A673 (cell line): ENCODE data around the gene SEPTIN10. TPM values are rescaled to one million over a fixed set of nuclear protein-coding genes. Genes with fewer than 3 reads are reported as not detected.

Source experiments
- BruUV-seq: library from RNA; stranded (reverse); fragments of 400-500 nt; replicated peaks from 2 replicates; lab custom pipeline; 2021; lab: Mats Ljungman, UMichigan
- CTCF ChIA-PET: fragments of 300-600 bp; sonication (Branson Sonifier 250); formaldehyde crosslinking; loops from one replicate; lab custom pipeline; 2022; ENCODE audit warnings: antibody characterized with exemption; lab: Charles Lee
- POLR2A ChIA-PET: fragments of 300-600 bp; sonication (Branson Sonifier 250); formaldehyde crosslinking; loops from one replicate; lab custom pipeline; 2022; ENCODE audit warnings: antibody characterized with exemption; ENCODE audit not compliant: low non-redundant PET; lab: Charles Lee
- DNase-seq: peaks from one replicate; pipeline ENCODE4 v3.0.0-alpha.2; 2015; ENCODE audit warnings: low spot score
- H3K27ac ChIP-seq: fragments of 200-600 bp; sonication (generic); 2 replicates; pipeline ENCODE4 v1.5.1; 2016; ENCODE audit warnings: mixed run types, low read depth, mild to moderate bottlenecking, mixed read lengths, antibody characterized with exemption, low read length; ENCODE audit not compliant: poor library complexity, severe bottlenecking
- H3K27me3 ChIP-seq: fragments of 200-600 bp; sonication (generic); replicated peaks from 2 replicates; pipeline ENCODE4 v1.6.1; 2017; ENCODE audit warnings: mixed run types, low read depth, mild to moderate bottlenecking, mixed read lengths, antibody characterized with exemption, low read length; ENCODE audit not compliant: insufficient read depth, poor library complexity
- H3K36me3 ChIP-seq: fragments of 200-600 bp; sonication (generic); 2 replicates; pipeline ENCODE4 v1.6.1; 2016; ENCODE audit warnings: mixed run types, mild to moderate bottlenecking, mixed read lengths, antibody characterized with exemption, low read length; ENCODE audit not compliant: insufficient read depth, poor library complexity, severe bottlenecking
- H3K4me1 ChIP-seq: fragments of 200-600 bp; sonication (generic); 2 replicates; pipeline ENCODE4 v1.6.1; 2017; ENCODE audit warnings: mixed run types, mild to moderate bottlenecking, mixed read lengths, antibody characterized with exemption, low read length; ENCODE audit not compliant: insufficient read depth, poor library complexity, severe bottlenecking
- H3K4me3 ChIP-seq: fragments of 200-600 bp; sonication (generic); 2 replicates; pipeline ENCODE4 v1.5.1; 2016; ENCODE audit warnings: low read depth, mixed run types, mild to moderate bottlenecking, mixed read lengths, low read length; ENCODE audit not compliant: poor library complexity, severe bottlenecking
- H3K9me3 ChIP-seq: fragments of 200-600 bp; sonication (generic); 2 replicates; pipeline ENCODE4 v1.6.1; 2016; ENCODE audit warnings: mixed run types, low read depth, mild to moderate bottlenecking, mixed read lengths, antibody characterized with exemption, low read length; ENCODE audit not compliant: poor library complexity, severe bottlenecking
- CTCF ChIP-seq: fragments of 300-800, 200-600 bp; sonication (generic); conservative IDR thresholded peaks from 2 replicates; pipeline ENCODE4 v1.5.1; 2017; ENCODE audit warnings: low read depth, mild to moderate bottlenecking, antibody characterized with exemption, low read length, moderate library complexity, mixed read lengths
- EZH2 ChIP-seq: fragments of 200-600 bp; sonication (generic); IDR thresholded peaks from 2 replicates; pipeline ENCODE4 v1.6.1; 2017; ENCODE audit warnings: borderline replicate concordance, low read depth, mild to moderate bottlenecking, mixed read lengths, antibody characterized with exemption, low read length; ENCODE audit not compliant: poor library complexity, severe bottlenecking
- intact Hi-C: fragments of 100-400 bp; cut with micrococcal nuclease; formaldehyde crosslinking; loops from one replicate; pipeline ENCODE4 v1.10.0; 2022; ENCODE audit not compliant: unreplicated experiment
- total RNA-seq: library from RNA; stranded (reverse); gene quantifications from 2 replicates; pipeline ENCODE4 v1.2.3, GENCODE V29; 2021

SEPTIN10 gene
- total RNA-seq, 1 experiment from 2014 or later = 118 TPM

- Histone ChIP-seq H3K4me1 (peaks cover 11% of the 10 kb centered on the region), H3K9me3 (no peaks in the 10 kb centered on the region), H3K27me3 (no peaks in the 10 kb centered on the region), H3K27ac (no peak overlapping the region), H3K36me3 (peaks cover 5% of the 10 kb centered on the region), H3K4me3 (no peak overlapping the region)
- no TSS peak for BruUV-seq
- TF ChIP-seq EZH2 (no peak), CTCF (no peak)
- ChIA-PET CTCF (no interaction called here), POLR2A (no interaction called here)
- DNase-seq = no peak
- intact Hi-C loops = no loop called here
Observed at GRCh38 chr2:109595644-109596043, 18.1 kb downstream of the SEPTIN10 start.

GRCh38 chr2:109594246-109594885, 19.4 kb downstream of the SEPTIN10 start:
- ChIA-PET CTCF (no interaction called here), POLR2A (no interaction called here)
- no peak overlapping the region for H3K4me3 ChIP-seq
- no peak for TF ChIP-seq CTCF
- no peak for TF ChIP-seq EZH2
- peaks cover 8% of the 10 kb centered on the region for H3K36me3 ChIP-seq
- no peak for DNase-seq
- no peaks in the 10 kb centered on the region for H3K9me3 ChIP-seq
- H3K27ac ChIP-seq = no peak overlapping the region
- intact Hi-C loops = no loop called here
- peaks cover 9% of the 10 kb centered on the region for H3K4me1 ChIP-seq
- H3K27me3 ChIP-seq = no peaks in the 10 kb centered on the region
- BruUV-seq = no TSS peak

GRCh38 chr2:109592905-109593304, 20.9 kb downstream of the SEPTIN10 start:
- intact Hi-C loops = no loop called here
- Histone ChIP-seq H3K27ac (no peak overlapping the region), H3K9me3 (no peaks in the 10 kb centered on the region), H3K4me1 (peaks cover 9% of the 10 kb centered on the region), H3K4me3 (no peak overlapping the region), H3K36me3 (peaks cover 8% of the 10 kb centered on the region), H3K27me3 (no peaks in the 10 kb centered on the region)
- ChIA-PET CTCF (no interaction called here), POLR2A (no interaction called here)
- BruUV-seq = no TSS peak
- no peak for DNase-seq
- no peak for TF ChIP-seq EZH2

GRCh38 chr2:109591206-109591605, 22.6 kb downstream of the SEPTIN10 start:
- ChIA-PET CTCF (no interaction called here), POLR2A (no interaction called here)
- Histone ChIP-seq H3K36me3 (peaks cover 8% of the 10 kb centered on the region), H3K4me1 (peaks cover 5% of the 10 kb centered on the region), H3K27me3 (no peaks in the 10 kb centered on the region), H3K4me3 (no peak overlapping the region), H3K27ac (no peak overlapping the region), H3K9me3 (no peaks in the 10 kb centered on the region)
- no peak for TF ChIP-seq EZH2
- TF ChIP-seq CTCF = no peak
- intact Hi-C loops = no loop called here
- no peak for DNase-seq
- no TSS peak for BruUV-seq
